Left ventricle myocardium inferior (tissue), 1 donor: ENCODE results near the gene KCNIP3. TPM values are rescaled to one million over a fixed set of nuclear protein-coding genes. Genes with fewer than 3 reads are reported as not detected.
A peak's percentile ranks its signal among the peaks of the same experiment; 100 is the strongest.
"Not testable (repeated sequence)": the region's sequence is repeated elsewhere in the genome, so short reads cannot be mapped to it uniquely, and the experiment has no call there.

Experiments
- DNase-seq: peaks from one replicate; pipeline ENCODE4 v3.0.0-alpha.2; 2020
- H3K27ac ChIP-seq: fragments of 200-600 bp; replicated peaks from 2 replicates; pipeline ENCODE4 v1.8.0; 2021
- H3K27me3 ChIP-seq: fragments of 200-600 bp; 2 replicates; pipeline ENCODE4 v1.8.0; 2021; ENCODE audit warnings: low read depth
- H3K36me3 ChIP-seq: fragments of 200-600 bp; 2 replicates; pipeline ENCODE4 v1.8.0; 2021
- H3K4me1 ChIP-seq: fragments of 200-600 bp; 2 replicates; pipeline ENCODE4 v1.8.0; 2021
- H3K4me3 ChIP-seq: fragments of 200-600 bp; 2 replicates; pipeline ENCODE4 v1.8.0; 2021; ENCODE audit warnings: mild to moderate bottlenecking, moderate library complexity
- H3K9me3 ChIP-seq: fragments of 200-600 bp; replicated peaks from 2 replicates; pipeline ENCODE4 v1.8.0; 2021
- intact Hi-C: fragments of 100-400 bp; cut with micrococcal nuclease; formaldehyde crosslinking; loops from one replicate; pipeline ENCODE4 v1.11.0; 2022
- total RNA-seq: library from RNA; stranded (reverse); fragmentation: NEBNext Ultra II Directional; extraction: Animal tissue kit (Norgen Biotek cat#: 25700); gene quantifications from one replicate; pipeline ENCODE4 v1.2.1, GENCODE V29; 2021
- TF ChIP-seq, protein P1 (sequence below): fragments of 200-600 bp; IDR thresholded peaks from 2 replicates; pipeline ENCODE4 v1.8.0; 2021; ENCODE audit warnings: antibody characterized with exemption, mild to moderate bottlenecking, borderline replicate concordance
- donor health status: DM: no; HTN: yes; CAD: no; lungs with severe emphysema.

Gene KCNIP3
- total RNA-seq, 1 donor from 2014 or later: 4.6 TPM

DNA sequence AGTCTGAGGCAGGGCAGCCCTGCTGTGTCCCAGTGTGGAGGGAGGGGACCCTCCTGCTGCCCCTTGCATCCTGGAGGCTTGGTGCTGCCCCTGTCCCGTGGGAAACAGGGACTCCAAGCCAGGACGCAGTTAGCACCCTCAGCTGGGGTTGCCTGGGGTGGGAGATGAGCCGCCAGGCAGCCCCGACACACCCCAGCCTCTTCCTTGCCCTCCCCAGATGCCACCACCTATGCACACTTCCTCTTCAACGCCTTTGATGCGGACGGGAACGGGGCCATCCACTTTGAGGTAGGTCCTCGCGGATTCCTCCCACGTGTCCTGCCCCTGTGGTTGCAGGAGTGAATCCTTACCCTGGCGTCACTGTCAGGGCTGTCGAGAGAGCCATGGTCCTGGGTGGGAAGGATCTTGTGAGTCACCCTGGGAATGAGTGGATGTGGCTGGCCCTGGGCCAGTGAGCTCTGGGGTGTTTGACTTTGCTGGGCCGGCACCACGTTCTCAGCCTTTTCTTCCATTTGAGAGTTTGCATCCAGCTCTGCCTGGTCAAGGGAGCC is 77.8 kb downstream of the KCNIP3 start:
- DNase-seq: peak; percentile 13
- peaks cover 4% of the 10 kb centered on the region for H3K9me3 ChIP-seq
- no peak overlapping the region for H3K4me3 ChIP-seq
- H3K27ac ChIP-seq: no peak overlapping the region
- H3K4me1 ChIP-seq: no peaks in the 10 kb centered on the region
- intact Hi-C loops: no loop called here
- peaks cover 3% of the 10 kb centered on the region for H3K27me3 ChIP-seq
- TF ChIP-seq, protein P1, sequence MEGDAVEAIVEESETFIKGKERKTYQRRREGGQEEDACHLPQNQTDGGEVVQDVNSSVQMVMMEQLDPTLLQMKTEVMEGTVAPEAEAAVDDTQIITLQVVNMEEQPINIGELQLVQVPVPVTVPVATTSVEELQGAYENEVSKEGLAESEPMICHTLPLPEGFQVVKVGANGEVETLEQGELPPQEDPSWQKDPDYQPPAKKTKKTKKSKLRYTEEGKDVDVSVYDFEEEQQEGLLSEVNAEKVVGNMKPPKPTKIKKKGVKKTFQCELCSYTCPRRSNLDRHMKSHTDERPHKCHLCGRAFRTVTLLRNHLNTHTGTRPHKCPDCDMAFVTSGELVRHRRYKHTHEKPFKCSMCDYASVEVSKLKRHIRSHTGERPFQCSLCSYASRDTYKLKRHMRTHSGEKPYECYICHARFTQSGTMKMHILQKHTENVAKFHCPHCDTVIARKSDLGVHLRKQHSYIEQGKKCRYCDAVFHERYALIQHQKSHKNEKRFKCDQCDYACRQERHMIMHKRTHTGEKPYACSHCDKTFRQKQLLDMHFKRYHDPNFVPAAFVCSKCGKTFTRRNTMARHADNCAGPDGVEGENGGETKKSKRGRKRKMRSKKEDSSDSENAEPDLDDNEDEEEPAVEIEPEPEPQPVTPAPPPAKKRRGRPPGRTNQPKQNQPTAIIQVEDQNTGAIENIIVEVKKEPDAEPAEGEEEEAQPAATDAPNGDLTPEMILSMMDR: no peak
- H3K36me3 ChIP-seq: peaks cover 5% of the 10 kb centered on the region

DNA sequence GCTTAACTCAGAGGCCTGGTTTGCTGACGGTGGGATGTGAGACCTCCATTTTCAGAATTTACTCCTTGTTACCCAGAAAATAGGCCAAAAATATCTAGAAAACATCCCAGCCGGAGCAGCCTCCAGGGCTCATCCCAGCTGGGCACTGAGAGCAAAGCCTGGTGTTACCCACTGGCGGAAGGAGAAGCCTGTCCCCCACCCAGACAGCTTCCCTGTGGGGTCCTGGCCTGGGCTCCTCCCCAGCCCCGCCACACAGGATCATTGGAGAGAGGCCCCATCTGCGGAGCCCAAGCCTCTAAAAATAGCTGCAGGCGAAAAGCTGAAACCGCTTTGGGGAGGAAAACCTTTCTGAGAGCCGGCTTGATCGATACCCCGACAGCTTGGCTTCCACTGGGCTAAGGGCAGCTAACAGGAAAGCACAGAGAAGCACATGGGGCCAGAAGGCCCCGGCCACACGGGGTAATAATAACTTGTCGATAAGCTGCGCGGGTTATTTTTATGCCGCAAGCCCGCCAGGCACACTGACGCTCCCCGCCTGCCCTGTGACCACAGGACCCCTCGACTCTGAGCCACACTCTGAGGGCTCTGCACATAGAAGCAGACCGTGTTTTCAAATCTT is 78.5 kb downstream of the KCNIP3 start:
- TF ChIP-seq, protein P1: no peak
- peak; percentile 7 for DNase-seq
- Histone ChIP-seq H3K4me1 (no peaks in the 10 kb centered on the region), H3K27me3 (peaks cover 3% of the 10 kb centered on the region), H3K4me3 (no peak overlapping the region), H3K36me3 (peaks cover 5% of the 10 kb centered on the region), H3K27ac (no peak overlapping the region), H3K9me3 (no peaks in the 10 kb centered on the region)
- intact Hi-C loops: no loop called here

DNA sequence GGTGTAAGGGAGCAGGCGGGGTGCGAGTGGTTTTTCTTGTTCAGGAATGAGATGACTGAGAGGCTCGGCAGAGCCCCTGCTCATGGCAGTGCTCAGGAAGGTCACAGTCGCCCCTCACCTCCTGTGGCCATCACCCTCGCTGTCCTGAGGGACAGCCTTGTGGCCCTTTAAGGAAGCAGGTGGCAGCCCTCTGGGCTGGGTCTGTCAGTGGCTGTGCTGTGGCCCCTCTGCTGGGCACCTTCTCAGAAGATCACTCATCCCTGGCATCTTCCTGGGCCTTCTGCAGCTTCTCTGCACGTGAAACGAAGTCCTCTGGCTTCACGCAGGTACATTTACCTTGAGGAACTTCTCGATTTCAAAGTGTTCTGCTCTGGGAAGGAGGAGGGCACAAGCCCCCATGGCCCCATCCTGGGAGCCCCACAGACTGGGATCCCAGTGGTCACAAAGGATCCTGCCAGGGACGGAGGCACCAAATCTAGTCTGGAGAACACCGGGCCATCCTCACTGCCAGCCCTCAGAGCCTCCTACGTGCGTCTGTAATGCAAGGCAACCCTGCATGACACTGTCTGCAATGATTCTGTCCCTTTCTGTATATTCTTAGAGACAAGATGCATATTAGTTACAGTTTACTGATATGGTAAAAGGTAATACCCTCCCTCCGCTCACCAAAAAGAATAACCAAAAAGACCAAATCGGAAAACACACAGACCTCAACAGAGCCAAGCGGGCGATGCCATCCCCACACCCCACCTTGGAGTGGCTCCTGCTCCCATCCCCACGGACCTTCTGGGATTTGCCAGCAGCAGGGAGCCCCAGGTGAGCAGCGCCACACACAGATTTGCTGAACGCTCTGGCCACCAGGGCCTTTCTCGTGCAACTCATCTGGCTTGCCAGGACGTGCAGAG is 79.4 kb downstream of the KCNIP3 start:
- Histone ChIP-seq H3K27ac (no peak overlapping the region), H3K4me3 (no peak overlapping the region), H3K4me1 (no peaks in the 10 kb centered on the region), H3K27me3 (peaks cover 3% of the 10 kb centered on the region), H3K9me3 (no peaks in the 10 kb centered on the region), H3K36me3 (peaks cover 5% of the 10 kb centered on the region)
- intact Hi-C loops: no loop called here
- DNase-seq: peak; percentile 5
- TF ChIP-seq, protein P1: no peak

GRCh38 chr2:95377216-95378123 is 80.3 kb downstream of the KCNIP3 start:
- Histone ChIP-seq H3K36me3 (peaks cover 5% of the 10 kb centered on the region), H3K27me3 (peaks cover 3% of the 10 kb centered on the region), H3K4me1 (no peaks in the 10 kb centered on the region), H3K27ac (no peak overlapping the region), H3K9me3 (no peaks in the 10 kb centered on the region), H3K4me3 (no peak overlapping the region)
- TF ChIP-seq, protein P1: no peak
- DNase-seq: peak; percentile 10
- intact Hi-C loops: no loop called here

DNA sequence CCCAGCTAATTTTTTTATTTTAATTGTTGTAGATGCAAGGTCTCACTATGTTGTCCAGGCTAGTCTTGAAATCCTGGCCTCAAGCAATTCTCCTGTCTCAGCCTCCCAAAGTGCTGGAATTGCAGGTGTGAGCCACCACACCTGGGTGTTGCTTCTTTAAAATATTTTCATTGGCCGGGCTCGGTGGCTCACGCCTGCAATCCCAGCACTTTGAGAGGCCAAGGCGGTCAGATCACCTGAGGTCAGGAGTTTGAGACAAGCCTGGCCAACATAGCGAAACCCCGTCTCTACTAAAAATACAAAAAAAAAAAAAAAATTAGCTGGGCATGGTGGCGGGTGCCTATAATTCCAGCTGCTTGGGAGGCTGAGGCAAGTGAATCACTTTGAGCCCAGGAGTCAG is 81.1 kb downstream of the KCNIP3 start:
- not testable (repeated sequence) for H3K36me3 ChIP-seq

More for the DNA sequence above, 81.1 kb downstream of the KCNIP3 start:
- H3K27me3 ChIP-seq, H3K4me3 ChIP-seq, H3K4me1 ChIP-seq, intact Hi-C loops, H3K9me3 ChIP-seq, DNase-seq, H3K27ac ChIP-seq: not testable (repeated sequence)
